ENCODE data around the gene KIAA1549. TPM values are rescaled to one million over a fixed set of nuclear protein-coding genes. Genes with fewer than 3 reads are reported as not detected.

KIAA1549 gene
- total and polyA plus RNA-seq, 10 of the 15 experiments (the other 5 are each of a cell fraction or from before 2014, with no cell fraction given), result 0.02 to 0.82 (median 0.22) TPM

DNA sequence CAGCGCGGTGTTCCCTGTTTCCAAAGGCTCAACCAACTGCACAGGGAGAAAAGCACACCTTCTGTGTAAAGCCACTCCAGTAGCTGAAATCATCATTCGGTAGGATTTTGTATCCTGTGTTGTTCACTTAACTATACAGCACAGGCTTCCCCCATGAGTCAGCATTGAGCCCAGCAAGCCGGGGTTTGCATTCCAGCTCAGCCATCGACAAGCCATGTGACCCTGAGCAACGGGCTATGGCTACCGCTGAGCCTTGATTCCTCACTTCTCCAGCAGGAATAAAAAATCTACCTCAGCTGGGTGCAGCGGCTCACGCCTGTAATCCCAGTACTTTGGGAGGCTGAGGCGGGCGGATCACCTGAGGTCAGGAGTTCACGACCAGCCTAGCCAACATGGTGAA is 139.1 kb downstream of the KIAA1549 start:
- no peaks in the 10 kb centered on the region for H4K20me1 ChIP-seq (ENCODE audit: control insufficient read depth, insufficient read depth)
- no peaks in the 10 kb centered on the region for H3K9me3 ChIP-seq (replicated peaks; ENCODE audit: control insufficient read depth, insufficient read depth, low read length)
- ATAC-seq (no peak), DNase-seq (ENCODE audit: low read depth, low spot score) (no peak), FAIRE-seq (no peak)
- ChIA-PET RAD21 (ENCODE audit: unreplicated experiment) (no interaction called here), CTCF (no interaction called here), POLR2A (no interaction called here), SMC1A (ENCODE audit: uncharacterized antibody, unreplicated experiment) (interaction anchor here (0.6 kb wide), 1 partner anchor 133 kb away, joined by 3 read pairs; no protein-coding TSS in a partner anchor)
- H3K36me3 ChIP-seq (ENCODE audit: control insufficient read depth in 2 of 2, insufficient read depth in 2 of 2, low read length in 1 of 2), result no peaks in the 10 kb centered on the region
- no peak overlapping the region for H3K27ac ChIP-seq (ENCODE audit: control insufficient read depth, insufficient read depth)
- H3K27me3 ChIP-seq (replicated peaks in 1 of 2; ENCODE audit: control insufficient read depth in 2 of 2, insufficient read depth in 2 of 2, low read length in 1 of 2), result no peaks in the 10 kb centered on the region
- intact Hi-C loops (cut with micrococcal nuclease; ENCODE audit: unreplicated experiment) (no loop called here), in situ Hi-C loops (cut with MboI) (no loop called here)
- no TSS peak for BruUV-seq (replicated peaks)
- WGBS (ENCODE audit: insufficient coverage, insufficient replicate concordance, low lambda C conversion rate, missing lambda C conversion rate), result 56% methylated on average over 12 of the region's 12 CpGs
- H3K9ac ChIP-seq (ENCODE audit: control insufficient read depth, insufficient read depth, low read length), result no peak overlapping the region
- H3K4me3 ChIP-seq, result no peak overlapping the region
- H3K4me1 ChIP-seq (ENCODE audit: control insufficient read depth, insufficient read depth, low read length), result no peaks in the 10 kb centered on the region
- no peak overlapping the region for H3K4me2 ChIP-seq (ENCODE audit: control insufficient read depth, insufficient read depth)
- H3K79me2 ChIP-seq (ENCODE audit: control insufficient read depth, insufficient read depth, low read length), result no peaks in the 10 kb centered on the region
- H2AFZ ChIP-seq (ENCODE audit: control insufficient read depth, low read depth, low read length), result no peak overlapping the region
- TF ChIP-seq, protein P1, sequence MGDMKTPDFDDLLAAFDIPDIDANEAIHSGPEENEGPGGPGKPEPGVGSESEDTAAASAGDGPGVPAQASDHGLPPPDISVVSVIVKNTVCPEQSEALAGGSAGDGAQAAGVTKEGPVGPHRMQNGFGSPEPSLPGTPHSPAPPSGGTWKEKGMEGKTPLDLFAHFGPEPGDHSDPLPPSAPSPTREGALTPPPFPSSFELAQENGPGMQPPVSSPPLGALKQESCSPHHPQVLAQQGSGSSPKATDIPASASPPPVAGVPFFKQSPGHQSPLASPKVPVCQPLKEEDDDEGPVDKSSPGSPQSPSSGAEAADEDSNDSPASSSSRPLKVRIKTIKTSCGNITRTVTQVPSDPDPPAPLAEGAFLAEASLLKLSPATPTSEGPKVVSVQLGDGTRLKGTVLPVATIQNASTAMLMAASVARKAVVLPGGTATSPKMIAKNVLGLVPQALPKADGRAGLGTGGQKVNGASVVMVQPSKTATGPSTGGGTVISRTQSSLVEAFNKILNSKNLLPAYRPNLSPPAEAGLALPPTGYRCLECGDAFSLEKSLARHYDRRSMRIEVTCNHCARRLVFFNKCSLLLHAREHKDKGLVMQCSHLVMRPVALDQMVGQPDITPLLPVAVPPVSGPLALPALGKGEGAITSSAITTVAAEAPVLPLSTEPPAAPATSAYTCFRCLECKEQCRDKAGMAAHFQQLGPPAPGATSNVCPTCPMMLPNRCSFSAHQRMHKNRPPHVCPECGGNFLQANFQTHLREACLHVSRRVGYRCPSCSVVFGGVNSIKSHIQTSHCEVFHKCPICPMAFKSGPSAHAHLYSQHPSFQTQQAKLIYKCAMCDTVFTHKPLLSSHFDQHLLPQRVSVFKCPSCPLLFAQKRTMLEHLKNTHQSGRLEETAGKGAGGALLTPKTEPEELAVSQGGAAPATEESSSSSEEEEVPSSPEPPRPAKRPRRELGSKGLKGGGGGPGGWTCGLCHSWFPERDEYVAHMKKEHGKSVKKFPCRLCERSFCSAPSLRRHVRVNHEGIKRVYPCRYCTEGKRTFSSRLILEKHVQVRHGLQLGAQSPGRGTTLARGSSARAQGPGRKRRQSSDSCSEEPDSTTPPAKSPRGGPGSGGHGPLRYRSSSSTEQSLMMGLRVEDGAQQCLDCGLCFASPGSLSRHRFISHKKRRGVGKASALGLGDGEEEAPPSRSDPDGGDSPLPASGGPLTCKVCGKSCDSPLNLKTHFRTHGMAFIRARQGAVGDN (IDR thresholded peaks at IDR 0.05), result no peak
- TF ChIP-seq ZBTB4 (CRISPR knock-in tag; IDR thresholded peaks at IDR 0.05) (no peak), ZNF384 (IDR thresholded peaks at IDR 0.05; ENCODE audit: borderline replicate concordance, low read depth, low read length) (no peak), NBN (IDR thresholded peaks at IDR 0.05) (no peak), TBL1XR1 (IDR thresholded peaks at IDR 0.05; ENCODE audit: low read depth, low read length) (no peak), CREM (IDR thresholded peaks at IDR 0.05; ENCODE audit: low read depth) (no peak), TAF1 (IDR thresholded peaks at IDR 0.05; ENCODE audit: borderline replicate concordance, low read depth, low read length) (no peak), SPI1 (IDR thresholded peaks at IDR 0.05; ENCODE audit: borderline replicate concordance, insufficient read depth, low read depth, low read length) (no peak), HDAC6 (IDR thresholded peaks at IDR 0.05; ENCODE audit: unreplicated experiment) (no peak), SREBF2 (IDR thresholded peaks at IDR 0.05; ENCODE audit: low read length) (no peak)
- TF ChIP-seq, protein P2, sequence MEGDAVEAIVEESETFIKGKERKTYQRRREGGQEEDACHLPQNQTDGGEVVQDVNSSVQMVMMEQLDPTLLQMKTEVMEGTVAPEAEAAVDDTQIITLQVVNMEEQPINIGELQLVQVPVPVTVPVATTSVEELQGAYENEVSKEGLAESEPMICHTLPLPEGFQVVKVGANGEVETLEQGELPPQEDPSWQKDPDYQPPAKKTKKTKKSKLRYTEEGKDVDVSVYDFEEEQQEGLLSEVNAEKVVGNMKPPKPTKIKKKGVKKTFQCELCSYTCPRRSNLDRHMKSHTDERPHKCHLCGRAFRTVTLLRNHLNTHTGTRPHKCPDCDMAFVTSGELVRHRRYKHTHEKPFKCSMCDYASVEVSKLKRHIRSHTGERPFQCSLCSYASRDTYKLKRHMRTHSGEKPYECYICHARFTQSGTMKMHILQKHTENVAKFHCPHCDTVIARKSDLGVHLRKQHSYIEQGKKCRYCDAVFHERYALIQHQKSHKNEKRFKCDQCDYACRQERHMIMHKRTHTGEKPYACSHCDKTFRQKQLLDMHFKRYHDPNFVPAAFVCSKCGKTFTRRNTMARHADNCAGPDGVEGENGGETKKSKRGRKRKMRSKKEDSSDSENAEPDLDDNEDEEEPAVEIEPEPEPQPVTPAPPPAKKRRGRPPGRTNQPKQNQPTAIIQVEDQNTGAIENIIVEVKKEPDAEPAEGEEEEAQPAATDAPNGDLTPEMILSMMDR (IDR thresholded peaks at IDR 0.05 in 2 of 3, conservative IDR thresholded peaks at IDR 0.05 in 1 of 3; ENCODE audit: control insufficient read depth in 2 of 3, extremely low read depth in 1 of 3, insufficient read depth in 1 of 3, low read depth in 3 of 3, low read length in 3 of 3), result no peak
- TF ChIP-seq, protein P3, sequence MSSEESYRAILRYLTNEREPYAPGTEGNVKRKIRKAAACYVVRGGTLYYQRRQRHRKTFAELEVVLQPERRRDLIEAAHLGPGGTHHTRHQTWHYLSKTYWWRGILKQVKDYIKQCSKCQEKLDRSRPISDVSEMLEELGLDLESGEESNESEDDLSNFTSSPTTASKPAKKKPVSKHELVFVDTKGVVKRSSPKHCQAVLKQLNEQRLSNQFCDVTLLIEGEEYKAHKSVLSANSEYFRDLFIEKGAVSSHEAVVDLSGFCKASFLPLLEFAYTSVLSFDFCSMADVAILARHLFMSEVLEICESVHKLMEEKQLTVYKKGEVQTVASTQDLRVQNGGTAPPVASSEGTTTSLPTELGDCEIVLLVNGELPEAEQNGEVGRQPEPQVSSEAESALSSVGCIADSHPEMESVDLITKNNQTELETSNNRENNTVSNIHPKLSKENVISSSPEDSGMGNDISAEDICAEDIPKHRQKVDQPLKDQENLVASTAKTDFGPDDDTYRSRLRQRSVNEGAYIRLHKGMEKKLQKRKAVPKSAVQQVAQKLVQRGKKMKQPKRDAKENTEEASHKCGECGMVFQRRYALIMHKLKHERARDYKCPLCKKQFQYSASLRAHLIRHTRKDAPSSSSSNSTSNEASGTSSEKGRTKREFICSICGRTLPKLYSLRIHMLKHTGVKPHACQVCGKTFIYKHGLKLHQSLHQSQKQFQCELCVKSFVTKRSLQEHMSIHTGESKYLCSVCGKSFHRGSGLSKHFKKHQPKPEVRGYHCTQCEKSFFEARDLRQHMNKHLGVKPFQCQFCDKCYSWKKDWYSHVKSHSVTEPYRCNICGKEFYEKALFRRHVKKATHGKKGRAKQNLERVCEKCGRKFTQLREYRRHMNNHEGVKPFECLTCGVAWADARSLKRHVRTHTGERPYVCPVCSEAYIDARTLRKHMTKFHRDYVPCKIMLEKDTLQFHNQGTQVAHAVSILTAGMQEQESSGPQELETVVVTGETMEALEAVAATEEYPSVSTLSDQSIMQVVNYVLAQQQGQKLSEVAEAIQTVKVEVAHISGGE (CRISPR knock-in tag; IDR thresholded peaks at IDR 0.05), result no peak
